Progenitor cell of endocrine pancreas (in vitro differentiated cells): ENCODE measurements around the gene GPBP1. TPM values are rescaled to one million over a fixed set of nuclear protein-coding genes. Genes with fewer than 3 reads are reported as not detected.

Experiments
- DNase-seq: peaks from one replicate; pipeline ENCODE4 v3.0.0; 2021; ENCODE audit warnings: low spot score; ENCODE audit not compliant: unreplicated experiment
- H3K27ac Mint-ChIP-seq: 2 replicates; pipeline ENCODE4 v1.8.0; 2021; ENCODE audit warnings: mild to moderate bottlenecking, moderate library complexity, mixed read lengths
- H3K27me3 Mint-ChIP-seq: 2 replicates; pipeline ENCODE4 v1.8.0; 2021; ENCODE audit warnings: mixed read lengths
- H3K36me3 Mint-ChIP-seq: 2 replicates; pipeline ENCODE4 v1.8.0; 2022; ENCODE audit warnings: mixed read lengths; ENCODE audit not compliant: insufficient read depth
- H3K4me1 Mint-ChIP-seq: 2 replicates; pipeline ENCODE4 v1.8.0; 2021; ENCODE audit warnings: low read depth, mixed read lengths
- H3K4me3 Mint-ChIP-seq: 2 replicates; pipeline ENCODE4 v1.8.0; 2021; ENCODE audit warnings: low read depth, mild to moderate bottlenecking, moderate library complexity, mixed read lengths
- H3K9me3 Mint-ChIP-seq: 2 replicates; pipeline ENCODE4 v1.8.0; 2021; ENCODE audit warnings: low read depth, mixed read lengths
- CTCF ChIP-seq: fragments of 200-600 bp; sonication (generic); IDR thresholded peaks from one replicate; pipeline ENCODE4 v1.5.0; 2021; ENCODE audit warnings: antibody characterized with exemption, mild to moderate bottlenecking; ENCODE audit not compliant: unreplicated experiment
- total RNA-seq: library from RNA; stranded (reverse); gene quantifications from 2 replicates; pipeline ENCODE4 v1.2.1, GENCODE V29; 2021

The GPBP1 gene
- total RNA-seq, 1 donor from 2014 or later, result 135 TPM

- peaks cover 30% of the 10 kb centered on the region for H3K36me3 Mint-ChIP-seq
- H3K27ac Mint-ChIP-seq, result peak overlapping the region; percentile 0
- no peak for DNase-seq
Observed at GRCh38 chr5:57258052-57258451, 84.2 kb downstream of the GPBP1 start.

DNA sequence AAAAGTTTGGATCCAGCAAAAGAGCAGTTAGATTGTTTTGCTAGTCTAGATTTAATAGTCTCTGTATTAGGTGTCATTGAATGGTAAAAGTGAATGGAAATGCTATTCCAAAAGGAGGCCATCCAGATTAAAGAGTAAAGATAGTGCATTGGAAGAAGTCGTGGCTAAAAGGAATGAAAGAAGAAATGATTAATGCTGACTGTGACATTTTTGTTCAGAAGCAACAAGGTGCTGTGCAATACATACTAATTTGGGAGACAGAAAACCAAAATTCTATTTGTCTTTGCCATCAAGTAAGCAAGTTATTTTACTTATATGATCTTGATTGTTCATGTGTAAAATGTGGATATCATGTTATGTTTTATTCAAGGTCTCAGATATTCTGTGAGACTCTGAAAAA lies 85.1 kb downstream of the GPBP1 start:
- no peak for DNase-seq
- H3K4me1 Mint-ChIP-seq, result peaks cover 5% of the 10 kb centered on the region
- no peak overlapping the region for H3K27ac Mint-ChIP-seq
- H3K36me3 Mint-ChIP-seq, result peaks cover 34% of the 10 kb centered on the region
- no peaks in the 10 kb centered on the region for H3K9me3 Mint-ChIP-seq
- H3K4me3 Mint-ChIP-seq, result no peak overlapping the region
- TF ChIP-seq CTCF, result no peak
- H3K27me3 Mint-ChIP-seq, result no peaks in the 10 kb centered on the region

More at GRCh38 chr5:57258052-57258451, 84.2 kb downstream of the GPBP1 start:
- no peak for TF ChIP-seq CTCF
- Mint-ChIP-seq H3K9me3 (no peaks in the 10 kb centered on the region), H3K27me3 (no peaks in the 10 kb centered on the region), H3K4me1 (no peaks in the 10 kb centered on the region), H3K4me3 (no peak overlapping the region)

DNA sequence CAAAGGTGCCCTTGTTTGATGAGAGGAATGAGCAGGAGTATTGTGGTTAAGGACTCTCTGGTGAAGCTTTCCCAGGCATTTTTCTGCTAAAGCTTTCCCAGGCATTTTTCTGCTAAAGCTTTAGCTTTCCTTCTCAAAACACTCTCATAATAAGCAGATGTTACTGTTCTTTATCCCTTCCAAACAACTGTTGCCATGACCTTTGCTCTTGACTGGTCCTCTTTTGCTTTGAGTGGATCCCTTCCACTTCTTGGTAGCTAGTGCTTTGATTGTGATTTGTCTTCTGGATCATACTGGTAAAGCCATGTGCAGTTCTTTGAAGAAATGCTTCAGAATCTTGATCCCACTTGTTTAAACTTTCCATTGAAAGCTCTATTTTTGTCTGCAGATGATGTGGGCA lies 85.8 kb downstream of the GPBP1 start:
- no peak for TF ChIP-seq CTCF
- H3K27ac Mint-ChIP-seq, result no peak overlapping the region
- H3K36me3 Mint-ChIP-seq, result peaks cover 30% of the 10 kb centered on the region
- DNase-seq, result no peak
- peaks cover 10% of the 10 kb centered on the region for H3K4me1 Mint-ChIP-seq
- H3K9me3 Mint-ChIP-seq, result no peaks in the 10 kb centered on the region
- no peak overlapping the region for H3K4me3 Mint-ChIP-seq
- H3K27me3 Mint-ChIP-seq, result no peaks in the 10 kb centered on the region

DNA sequence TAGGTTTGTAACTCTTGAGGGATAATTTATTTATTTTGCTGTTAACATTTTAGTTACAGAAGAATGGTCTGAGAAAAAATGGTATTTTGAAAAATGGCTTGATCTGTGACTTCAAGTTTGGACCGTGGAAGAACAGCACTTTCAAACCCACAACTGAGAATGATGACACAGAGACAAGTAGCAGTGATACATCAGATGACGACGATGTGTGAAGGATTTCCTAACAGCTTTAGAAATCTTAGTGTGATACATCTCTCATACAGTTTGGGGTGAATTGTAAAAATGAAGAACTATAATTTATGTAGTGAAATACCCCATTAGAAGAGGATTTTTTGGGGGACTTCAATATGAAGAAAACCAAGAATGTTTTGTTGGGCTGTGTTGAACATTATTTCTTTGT lies 88.7 kb downstream of the GPBP1 start:
- Mint-ChIP-seq H3K9me3 (no peaks in the 10 kb centered on the region), H3K4me3 (no peak overlapping the region), H3K36me3 (peaks cover 24% of the 10 kb centered on the region), H3K4me1 (peaks cover 10% of the 10 kb centered on the region), H3K27me3 (no peaks in the 10 kb centered on the region), H3K27ac (no peak overlapping the region)
- TF ChIP-seq CTCF, result no peak
- DNase-seq, result no peak

DNA sequence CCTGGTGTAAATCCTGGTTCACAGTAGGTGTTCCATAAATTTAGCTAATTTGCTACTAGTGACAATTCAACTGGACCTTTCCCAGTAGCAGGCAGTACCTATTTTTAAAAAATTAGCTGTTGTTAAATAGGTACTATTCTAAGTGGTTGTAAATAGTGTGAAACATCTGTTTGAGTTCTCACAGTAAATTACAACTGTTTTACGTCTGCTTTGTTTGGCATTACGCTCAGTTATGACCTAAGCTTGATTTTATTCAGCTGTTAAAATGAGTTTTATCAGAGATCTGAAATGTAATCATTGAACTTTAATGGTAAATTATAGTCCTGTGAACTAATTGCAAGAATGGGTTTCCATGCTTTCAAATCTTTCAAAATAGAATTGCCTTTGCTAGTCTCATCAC lies 93.9 kb downstream of the GPBP1 start:
- H3K9me3 Mint-ChIP-seq, result no peaks in the 10 kb centered on the region
- no peak overlapping the region for H3K4me3 Mint-ChIP-seq
- H3K27me3 Mint-ChIP-seq, result no peaks in the 10 kb centered on the region
- H3K4me1 Mint-ChIP-seq, result peaks cover 13% of the 10 kb centered on the region
- H3K27ac Mint-ChIP-seq, result no peak overlapping the region
- TF ChIP-seq CTCF, result no peak
- peaks cover 8% of the 10 kb centered on the region for H3K36me3 Mint-ChIP-seq
- no peak for DNase-seq

DNA sequence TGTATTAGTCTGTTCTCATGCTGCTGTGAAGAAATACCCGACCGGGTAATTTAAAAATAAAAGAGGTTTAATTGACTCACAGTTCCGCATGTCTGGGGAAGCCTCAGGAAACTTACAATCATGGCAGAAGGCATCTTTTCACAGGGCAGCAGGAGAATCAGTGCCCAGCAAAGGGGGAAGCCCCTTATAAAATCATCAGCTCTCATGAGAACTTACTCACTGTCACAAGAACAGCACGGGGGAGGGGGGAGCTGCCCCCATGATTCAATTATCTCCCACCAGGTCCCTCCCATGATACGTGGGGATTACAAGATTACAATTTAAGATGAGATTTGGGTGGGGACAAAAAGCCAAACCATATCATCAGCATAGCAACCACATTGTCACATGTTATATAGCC lies 102.5 kb downstream of the GPBP1 start:
- no peak overlapping the region for H3K27ac Mint-ChIP-seq
- no peaks in the 10 kb centered on the region for H3K9me3 Mint-ChIP-seq
- no peaks in the 10 kb centered on the region for H3K4me1 Mint-ChIP-seq
- DNase-seq, result no peak
- H3K4me3 Mint-ChIP-seq, result no peak overlapping the region
- no peaks in the 10 kb centered on the region for H3K27me3 Mint-ChIP-seq
- no peaks in the 10 kb centered on the region for H3K36me3 Mint-ChIP-seq
- TF ChIP-seq CTCF, result no peak
